Activated CD8-positive, alpha-beta T cell treated with anti-CD3 and anti-CD28 coated beads for 36 hours (primary cell): ENCODE data around the gene MKI67. TPM values are rescaled to one million over a fixed set of nuclear protein-coding genes. Genes with fewer than 3 reads are reported as not detected.
A peak's percentile ranks its signal among the peaks of the same experiment; 100 is the strongest.

Source experiments
- ATAC-seq: fragments of 200-7000 bp; cut with Tn5 transposase; one replicate; pipeline ENCODE4 v1.10.0; 2021; ENCODE audit warnings: mild to moderate bottlenecking, moderate library complexity
- CTCF ChIA-PET: fragments of 350-600 bp; sonication (Branson Sonifier 250); formaldehyde crosslinking; loops from one replicate; lab custom pipeline; 2021; ENCODE audit warnings: antibody characterized with exemption; lab: Charles Lee
- POLR2A ChIA-PET: fragments of 350-600 bp; sonication (Branson Sonifier 250); formaldehyde crosslinking; loops from one replicate; lab custom pipeline; 2021; ENCODE audit warnings: antibody characterized with exemption; lab: Charles Lee
- DNase-seq: peaks from one replicate; pipeline ENCODE4 v3.0.0-alpha.2; 2020
- H3K27ac Mint-ChIP-seq: one replicate; pipeline ENCODE4 v1.8.0; 2021; ENCODE audit warnings: mild to moderate bottlenecking, mixed read lengths
- H3K27me3 Mint-ChIP-seq: one replicate; pipeline ENCODE4 v1.8.0; 2021; ENCODE audit warnings: mixed read lengths
- H3K36me3 Mint-ChIP-seq: one replicate; pipeline ENCODE4 v1.8.0; 2021; ENCODE audit warnings: low read depth, mixed read lengths
- H3K4me1 Mint-ChIP-seq: one replicate; pipeline ENCODE4 v1.8.0; 2021; ENCODE audit warnings: low read depth, mixed read lengths
- H3K4me3 Mint-ChIP-seq: one replicate; pipeline ENCODE4 v1.8.0; 2021; ENCODE audit warnings: mild to moderate bottlenecking, moderate library complexity, mixed read lengths
- H3K9me3 Mint-ChIP-seq: one replicate; pipeline ENCODE4 v1.8.0; 2021; ENCODE audit warnings: mixed read lengths
- intact Hi-C: fragments of 100-400 bp; cut with micrococcal nuclease; formaldehyde crosslinking; loops from one replicate; pipeline ENCODE4 v1.10.0; 2022
- total RNA-seq, 2 experiments: library from RNA; stranded (reverse); gene quantifications; one replicate each; pipeline ENCODE4 v1.2.3, GENCODE V29; 2021
- TF ChIP-seq, protein P1 (sequence below): fragments of 200-600 bp; IDR thresholded peaks from one replicate; pipeline ENCODE4 v1.8.0; 2022; ENCODE audit warnings: antibody characterized with exemption, mild to moderate bottlenecking

MKI67 gene
- total RNA-seq, 2 experiments from 2014 or later = 205 to 230 TPM

DNA sequence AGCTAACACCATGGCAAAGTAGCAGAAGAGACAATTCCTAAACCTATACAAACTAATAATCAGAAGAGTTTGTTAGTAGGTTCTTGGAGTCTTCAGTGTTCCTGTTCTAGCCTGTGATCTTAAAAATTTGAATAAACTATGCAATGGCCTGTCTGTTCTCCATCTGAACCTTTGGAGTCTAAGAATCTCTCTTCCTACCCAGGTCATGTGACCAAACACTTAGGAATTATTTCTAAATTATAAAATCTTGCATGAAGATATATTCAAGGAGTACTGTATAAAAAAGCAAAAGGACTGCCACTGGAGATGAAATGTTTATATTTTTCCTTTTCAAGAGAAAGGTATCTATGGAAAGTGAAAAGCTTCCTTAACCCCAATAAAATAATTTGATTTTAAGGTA lies 2.4 kb downstream of the MKI67 start:
- H3K9me3 Mint-ChIP-seq = no peaks in the 10 kb centered on the region
- DNase-seq = no peak
- no peak for ATAC-seq
- ChIA-PET CTCF (interaction anchor here (0.7 to 1.2 kb wide), 6 partner anchors 21 to 84 kb away, joined by 3 to 4 read pairs (median 3); no protein-coding TSS in a partner anchor), POLR2A (interaction anchor here (0.9 to 3.0 kb wide), 7 partner anchors 8 to 61 kb away, joined by 3 to 18 read pairs (median 9); no protein-coding TSS in a partner anchor)
- peaks cover 32% of the 10 kb centered on the region for H3K27me3 Mint-ChIP-seq
- peak overlapping the region; percentile 96 for H3K4me3 Mint-ChIP-seq
- peaks cover 28% of the 10 kb centered on the region for H3K4me1 Mint-ChIP-seq
- peaks cover 63% of the 10 kb centered on the region for H3K36me3 Mint-ChIP-seq
- H3K27ac Mint-ChIP-seq = no peak overlapping the region
- TF ChIP-seq, protein P1, sequence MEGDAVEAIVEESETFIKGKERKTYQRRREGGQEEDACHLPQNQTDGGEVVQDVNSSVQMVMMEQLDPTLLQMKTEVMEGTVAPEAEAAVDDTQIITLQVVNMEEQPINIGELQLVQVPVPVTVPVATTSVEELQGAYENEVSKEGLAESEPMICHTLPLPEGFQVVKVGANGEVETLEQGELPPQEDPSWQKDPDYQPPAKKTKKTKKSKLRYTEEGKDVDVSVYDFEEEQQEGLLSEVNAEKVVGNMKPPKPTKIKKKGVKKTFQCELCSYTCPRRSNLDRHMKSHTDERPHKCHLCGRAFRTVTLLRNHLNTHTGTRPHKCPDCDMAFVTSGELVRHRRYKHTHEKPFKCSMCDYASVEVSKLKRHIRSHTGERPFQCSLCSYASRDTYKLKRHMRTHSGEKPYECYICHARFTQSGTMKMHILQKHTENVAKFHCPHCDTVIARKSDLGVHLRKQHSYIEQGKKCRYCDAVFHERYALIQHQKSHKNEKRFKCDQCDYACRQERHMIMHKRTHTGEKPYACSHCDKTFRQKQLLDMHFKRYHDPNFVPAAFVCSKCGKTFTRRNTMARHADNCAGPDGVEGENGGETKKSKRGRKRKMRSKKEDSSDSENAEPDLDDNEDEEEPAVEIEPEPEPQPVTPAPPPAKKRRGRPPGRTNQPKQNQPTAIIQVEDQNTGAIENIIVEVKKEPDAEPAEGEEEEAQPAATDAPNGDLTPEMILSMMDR = no peak
- intact Hi-C loops = no loop called here

DNA sequence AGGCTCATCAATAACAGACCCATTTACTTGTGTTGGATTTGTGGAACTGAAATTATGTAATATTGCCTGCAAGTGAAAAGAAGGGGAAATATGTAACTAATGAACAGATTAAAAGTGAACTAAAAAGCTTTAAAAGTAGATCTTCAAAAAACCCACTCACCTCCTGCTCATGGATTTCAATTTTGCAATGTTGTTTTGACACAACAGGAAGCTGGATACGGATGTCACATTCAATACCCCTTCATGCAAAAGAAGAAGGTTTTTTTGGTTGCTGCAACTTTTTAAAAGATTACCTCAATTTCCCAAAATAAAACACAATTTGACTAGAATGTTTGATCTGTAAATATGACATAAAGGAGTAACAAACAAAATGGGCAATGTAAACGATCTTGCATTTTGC lies 3.3 kb downstream of the MKI67 start:
- DNase-seq (no peak), ATAC-seq (no peak)
- intact Hi-C loops = no loop called here
- POLR2A ChIA-PET = interaction anchor here (0.8 to 2.9 kb wide), 3 partner anchors 16 to 60 kb away, joined by 3 to 9 read pairs (median 9); no protein-coding TSS in a partner anchor
- Mint-ChIP-seq H3K9me3 (no peaks in the 10 kb centered on the region), H3K36me3 (peaks cover 70% of the 10 kb centered on the region), H3K4me3 (no peak overlapping the region), H3K4me1 (peaks cover 28% of the 10 kb centered on the region), H3K27me3 (peaks cover 31% of the 10 kb centered on the region), H3K27ac (no peak overlapping the region)
- CTCF ChIA-PET = interaction anchor here (1.1 kb wide), 1 partner anchor 58 kb away, joined by 3 read pairs; no protein-coding TSS in a partner anchor
- TF ChIP-seq, protein P1 = no peak

DNA sequence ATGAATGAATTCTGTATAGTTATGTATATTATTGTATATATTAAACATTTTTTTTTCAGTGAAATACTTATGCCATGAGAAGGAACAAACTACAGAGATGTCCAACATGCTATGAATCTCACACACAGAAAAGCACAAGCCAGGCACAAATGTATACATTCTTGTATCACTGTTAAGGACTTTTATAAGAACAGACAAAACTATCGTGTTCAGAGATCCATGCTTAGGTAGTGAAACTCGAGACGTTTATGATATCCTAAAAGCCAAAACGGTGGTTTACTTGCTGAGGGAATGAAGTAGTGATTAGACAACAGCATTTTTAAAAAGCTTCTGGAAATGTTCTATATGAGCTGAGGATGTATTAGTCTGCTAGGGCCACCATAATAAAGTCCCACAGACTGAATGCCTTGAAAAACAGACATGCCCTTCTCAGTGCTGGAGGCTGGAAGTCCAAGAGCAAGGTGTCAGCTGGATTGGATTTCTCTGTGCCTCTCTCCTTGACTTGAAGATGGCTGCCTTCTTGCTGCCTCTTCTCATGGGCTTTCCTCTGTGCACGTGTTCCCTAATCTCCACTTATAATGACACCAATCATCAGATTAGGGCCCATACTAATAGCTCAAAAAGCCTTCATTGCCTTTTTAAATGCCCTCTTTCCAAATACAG lies 4.3 kb downstream of the MKI67 start:
- Mint-ChIP-seq H3K27ac (no peak overlapping the region), H3K27me3 (peaks cover 30% of the 10 kb centered on the region), H3K36me3 (peaks cover 78% of the 10 kb centered on the region), H3K9me3 (no peaks in the 10 kb centered on the region), H3K4me3 (no peak overlapping the region), H3K4me1 (peaks cover 22% of the 10 kb centered on the region)
- TF ChIP-seq, protein P1 = no peak
- ATAC-seq (no peak), DNase-seq (no peak)
- intact Hi-C loops = no loop called here
- ChIA-PET POLR2A (interaction anchor here (0.8 to 1.6 kb wide), 4 partner anchors 9 to 23 kb away, joined by 3 to 9 read pairs (median 4); no protein-coding TSS in a partner anchor), CTCF (no interaction called here)

DNA sequence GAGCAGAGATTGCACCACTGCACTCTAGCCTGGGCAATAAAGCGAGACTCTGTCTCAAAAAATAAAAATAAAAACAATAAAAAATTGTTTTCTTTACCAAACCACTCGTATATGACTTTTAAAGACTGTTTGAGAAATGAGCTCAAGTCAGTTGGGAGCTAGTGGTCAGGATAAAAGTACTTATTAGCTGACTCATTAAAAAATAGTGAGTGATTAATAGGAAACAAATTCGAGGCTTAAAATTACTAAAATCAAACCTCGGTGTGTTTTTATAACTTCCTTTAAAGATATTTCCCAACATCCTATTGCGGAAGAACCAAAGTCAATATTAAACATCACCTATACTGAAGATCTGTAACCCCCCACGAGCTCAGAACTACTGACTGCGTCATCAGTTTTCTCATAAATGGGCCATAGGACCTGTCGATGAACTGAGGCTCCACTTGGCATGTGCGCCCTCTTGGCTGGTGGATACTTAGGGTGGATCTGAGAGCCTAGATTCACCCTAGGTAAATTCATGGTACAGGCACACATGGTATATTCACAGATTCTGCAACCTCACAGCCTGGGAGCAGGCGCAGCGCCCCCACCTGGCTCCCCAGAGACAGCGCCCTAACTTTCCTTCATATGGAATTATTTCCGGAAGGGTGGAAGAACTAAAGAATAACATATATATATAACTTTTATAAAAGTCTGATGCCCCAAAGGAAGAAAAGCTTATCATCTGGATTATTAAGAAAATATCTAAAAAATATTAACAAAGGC lies 9.2 kb downstream of the MKI67 start:
- H3K9me3 Mint-ChIP-seq = no peaks in the 10 kb centered on the region
- CTCF ChIA-PET = interaction anchor here (0.9 to 2.1 kb wide), 8 partner anchors 8 to 95 kb away, joined by 3 to 7 read pairs (median 4); no protein-coding TSS in a partner anchor
- H3K27me3 Mint-ChIP-seq = peaks cover 1% of the 10 kb centered on the region
- peaks cover 86% of the 10 kb centered on the region for H3K36me3 Mint-ChIP-seq
- TF ChIP-seq, protein P1 = peak; percentile 26
- H3K27ac Mint-ChIP-seq = no peak overlapping the region
- POLR2A ChIA-PET = interaction anchor here (0.6 to 2.2 kb wide), 6 partner anchors 8 to 55 kb away, joined by 3 to 18 read pairs (median 3); partner anchors contain the start of gene MKI67
- H3K4me3 Mint-ChIP-seq = no peak overlapping the region
- DNase-seq (no peak), ATAC-seq (no peak)
- H3K4me1 Mint-ChIP-seq = peaks cover 3% of the 10 kb centered on the region
- intact Hi-C loops = no loop called here
